Neural cell (in vitro differentiated cells): Measurements from ENCODE around the gene ABHD11.

Experiments
- RAD21 ChIP-seq: fragments of 450-650 bp; conservative IDR thresholded peaks from 2 replicates; pipeline ENCODE4 v1.6.1; 2014; ENCODE audit warnings: antibody characterized with exemption, mild to moderate bottlenecking, moderate library complexity
- SMC3 ChIP-seq: fragments of 450-650 bp; conservative IDR thresholded peaks from 2 replicates; pipeline ENCODE4 v1.6.1; 2014; ENCODE audit warnings: antibody characterized with exemption, mild to moderate bottlenecking, moderate library complexity; ENCODE audit not compliant: poor library complexity
- TF ChIP-seq, protein P1 (sequence below): fragments of 450-650 bp; IDR thresholded peaks from 2 replicates; pipeline ENCODE4 v1.5.1; 2014; ENCODE audit warnings: antibody characterized with exemption, mild to moderate bottlenecking, moderate library complexity; ENCODE audit not compliant: poor library complexity, severe bottlenecking
- TF ChIP-seq, protein P2 (sequence below): IDR thresholded peaks from 2 replicates; pipeline ENCODE4 v1.6.1; 2012; ENCODE audit warnings: borderline replicate concordance

DNA sequence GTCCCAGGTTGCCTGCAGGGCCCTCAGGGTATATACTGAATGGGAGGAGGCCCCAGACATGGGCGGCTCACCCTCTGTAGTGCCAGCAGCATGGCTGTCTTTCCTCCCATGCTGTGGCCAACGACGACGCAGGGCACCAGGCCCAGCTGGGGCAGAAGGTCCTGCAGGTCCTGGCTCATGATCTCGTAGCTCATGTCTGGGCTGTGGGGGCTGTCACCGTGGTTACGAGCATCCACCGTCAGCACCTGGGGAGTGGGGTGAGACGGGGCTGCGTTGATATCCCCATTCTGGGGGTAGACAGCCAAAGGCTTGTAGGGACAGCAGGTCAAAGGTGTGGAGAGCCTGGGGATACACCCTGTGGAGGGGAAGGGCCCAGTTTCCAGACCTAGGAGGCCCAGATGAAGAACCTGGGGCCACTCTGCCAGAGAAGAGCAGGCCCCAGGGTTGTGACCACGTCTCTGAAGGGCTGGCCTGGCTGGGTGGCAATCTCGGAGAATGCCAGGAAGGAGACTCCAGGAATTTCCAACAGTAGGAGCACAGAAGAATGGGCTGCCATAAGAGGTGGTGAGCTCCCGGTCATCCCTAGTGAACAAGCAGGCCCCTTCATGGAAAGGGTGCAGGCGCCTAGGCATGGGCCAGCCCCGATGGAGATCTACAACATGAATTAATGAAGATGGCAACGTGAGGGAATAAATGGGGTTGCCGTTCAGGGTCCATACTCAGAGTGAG lies 947 bp downstream of the ABHD11 start:
- TF ChIP-seq, protein P1, sequence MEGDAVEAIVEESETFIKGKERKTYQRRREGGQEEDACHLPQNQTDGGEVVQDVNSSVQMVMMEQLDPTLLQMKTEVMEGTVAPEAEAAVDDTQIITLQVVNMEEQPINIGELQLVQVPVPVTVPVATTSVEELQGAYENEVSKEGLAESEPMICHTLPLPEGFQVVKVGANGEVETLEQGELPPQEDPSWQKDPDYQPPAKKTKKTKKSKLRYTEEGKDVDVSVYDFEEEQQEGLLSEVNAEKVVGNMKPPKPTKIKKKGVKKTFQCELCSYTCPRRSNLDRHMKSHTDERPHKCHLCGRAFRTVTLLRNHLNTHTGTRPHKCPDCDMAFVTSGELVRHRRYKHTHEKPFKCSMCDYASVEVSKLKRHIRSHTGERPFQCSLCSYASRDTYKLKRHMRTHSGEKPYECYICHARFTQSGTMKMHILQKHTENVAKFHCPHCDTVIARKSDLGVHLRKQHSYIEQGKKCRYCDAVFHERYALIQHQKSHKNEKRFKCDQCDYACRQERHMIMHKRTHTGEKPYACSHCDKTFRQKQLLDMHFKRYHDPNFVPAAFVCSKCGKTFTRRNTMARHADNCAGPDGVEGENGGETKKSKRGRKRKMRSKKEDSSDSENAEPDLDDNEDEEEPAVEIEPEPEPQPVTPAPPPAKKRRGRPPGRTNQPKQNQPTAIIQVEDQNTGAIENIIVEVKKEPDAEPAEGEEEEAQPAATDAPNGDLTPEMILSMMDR: no peak
- TF ChIP-seq SMC3 (no peak), RAD21 (no peak)
- TF ChIP-seq, protein P2, sequence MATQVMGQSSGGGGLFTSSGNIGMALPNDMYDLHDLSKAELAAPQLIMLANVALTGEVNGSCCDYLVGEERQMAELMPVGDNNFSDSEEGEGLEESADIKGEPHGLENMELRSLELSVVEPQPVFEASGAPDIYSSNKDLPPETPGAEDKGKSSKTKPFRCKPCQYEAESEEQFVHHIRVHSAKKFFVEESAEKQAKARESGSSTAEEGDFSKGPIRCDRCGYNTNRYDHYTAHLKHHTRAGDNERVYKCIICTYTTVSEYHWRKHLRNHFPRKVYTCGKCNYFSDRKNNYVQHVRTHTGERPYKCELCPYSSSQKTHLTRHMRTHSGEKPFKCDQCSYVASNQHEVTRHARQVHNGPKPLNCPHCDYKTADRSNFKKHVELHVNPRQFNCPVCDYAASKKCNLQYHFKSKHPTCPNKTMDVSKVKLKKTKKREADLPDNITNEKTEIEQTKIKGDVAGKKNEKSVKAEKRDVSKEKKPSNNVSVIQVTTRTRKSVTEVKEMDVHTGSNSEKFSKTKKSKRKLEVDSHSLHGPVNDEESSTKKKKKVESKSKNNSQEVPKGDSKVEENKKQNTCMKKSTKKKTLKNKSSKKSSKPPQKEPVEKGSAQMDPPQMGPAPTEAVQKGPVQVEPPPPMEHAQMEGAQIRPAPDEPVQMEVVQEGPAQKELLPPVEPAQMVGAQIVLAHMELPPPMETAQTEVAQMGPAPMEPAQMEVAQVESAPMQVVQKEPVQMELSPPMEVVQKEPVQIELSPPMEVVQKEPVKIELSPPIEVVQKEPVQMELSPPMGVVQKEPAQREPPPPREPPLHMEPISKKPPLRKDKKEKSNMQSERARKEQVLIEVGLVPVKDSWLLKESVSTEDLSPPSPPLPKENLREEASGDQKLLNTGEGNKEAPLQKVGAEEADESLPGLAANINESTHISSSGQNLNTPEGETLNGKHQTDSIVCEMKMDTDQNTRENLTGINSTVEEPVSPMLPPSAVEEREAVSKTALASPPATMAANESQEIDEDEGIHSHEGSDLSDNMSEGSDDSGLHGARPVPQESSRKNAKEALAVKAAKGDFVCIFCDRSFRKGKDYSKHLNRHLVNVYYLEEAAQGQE: no peak
